ENCODE measurements around the gene SRPX2. TPM values are rescaled to one million over a fixed set of nuclear protein-coding genes. Genes with fewer than 3 reads are reported as not detected.

Gene SRPX2
- polyA plus RNA-seq, 1 of the 3 experiments (the other 2 are of a cell fraction): 14.5 TPM

- no peak for DNase-seq
- Histone ChIP-seq H3F3A (replicated peaks; ENCODE audit: insufficient read depth) (no peaks in the 10 kb centered on the region), H3K79me2 (ENCODE audit: insufficient read depth) (no peaks in the 10 kb centered on the region), H3K4me2 (peak overlapping the region; percentile 63), H3K27ac (ENCODE audit: low read depth in 2 of 2, low read length in 1 of 2) (peak overlapping the region in 1 of 2 experiments; percentile 70; a peak in 2 of 4 replicates), H3K27me3 (ENCODE audit: insufficient read depth) (0 out of 2 replicates have a peak, but pooled peaks cover 4% of the 10 kb centered on the region), H3K9ac (no peak overlapping the region; the same call in 1 of the 2 replicates), H2AFZ (ENCODE audit: low read depth) (no peak overlapping the region), H4K20me1 (ENCODE audit: insufficient read depth) (no peaks in the 10 kb centered on the region), H3K4me3 (ENCODE audit: low read depth in 2 of 2, low read length in 1 of 2) (no peak overlapping the region), H3K9me3 (no peaks in the 10 kb centered on the region), H3K9me2 (no peaks in the 10 kb centered on the region), H3K4me1 (ENCODE audit: control insufficient read depth in 1 of 2, insufficient read depth in 2 of 2, low read depth in 1 of 2, low read length in 1 of 2) (peaks cover 0 to 14% of the 10 kb centered on the region in 2 experiments; a peak in 1 of 4 replicates), H3K36me3 (replicated peaks in 1 of 2; ENCODE audit: control insufficient read depth in 1 of 2, insufficient read depth in 2 of 2, low read length in 1 of 2) (no peaks in the 10 kb centered on the region)
- CTCF ChIA-PET: interaction anchor here (1.5 to 3.8 kb wide), 3 partner anchors 11 to 131 kb away, joined by 4 to 13 read pairs (median 10); no protein-coding TSS in a partner anchor
- POLR2A ChIA-PET: no interaction called here
- TF ChIP-seq GABPA (IDR thresholded peaks at IDR 0.05; ENCODE audit: low read depth) (no peak), USF1 (IDR thresholded peaks at IDR 0.05; ENCODE audit: borderline replicate concordance, low read depth) (no peak), FOSL2 (IDR thresholded peaks at IDR 0.05; ENCODE audit: borderline replicate concordance, low read depth) (no peak), EP300 (IDR thresholded peaks at IDR 0.05; ENCODE audit: borderline replicate concordance in 1 of 2, low read depth in 1 of 2, low read length in 1 of 2) (no peak), MEF2A (IDR thresholded peaks at IDR 0.05; ENCODE audit: borderline replicate concordance, low read depth) (no peak), RFX5 (IDR thresholded peaks at IDR 0.05; ENCODE audit: low read length) (no peak)
- WGBS (ENCODE audit: low lambda C conversion rate): 46% methylated on average over 11 of the region's 11 CpGs
Observed at GRCh38 chrX:100643212-100643611, 787 bp upstream of the SRPX2 start.

GRCh38 chrX:100645106-100645505 lies 1.1 kb downstream of the SRPX2 start:
- no peak overlapping the region for H3K9ac ChIP-seq
- TF ChIP-seq SIN3A (IDR thresholded peaks at IDR 0.05; ENCODE audit: borderline replicate concordance, low read depth, low read length): no peak
- no peak for TF ChIP-seq TCF12 (IDR thresholded peaks at IDR 0.05)
- no peak for TF ChIP-seq FOXJ3 (CRISPR knock-in tag; IDR thresholded peaks at IDR 0.05)
- TF ChIP-seq RXRA (IDR thresholded peaks at IDR 0.05; ENCODE audit: borderline replicate concordance, low read depth): no peak
- no peak for TF ChIP-seq POLR2AphosphoS5 (IDR thresholded peaks at IDR 0.05; ENCODE audit: low read depth, low read length)
- TF ChIP-seq NRF1 (IDR thresholded peaks at IDR 0.05; ENCODE audit: low read depth, low read length): no peak
- TF ChIP-seq JUND (IDR thresholded peaks at IDR 0.05): no peak

More at GRCh38 chrX:100645106-100645505, 1.1 kb downstream of the SRPX2 start:
- no peaks in the 10 kb centered on the region for H3K36me3 ChIP-seq (replicated peaks in 1 of 2; ENCODE audit: control insufficient read depth in 1 of 2, insufficient read depth in 2 of 2, low read length in 1 of 2)
- no peak for DNase-seq
- H3K4me1 ChIP-seq (ENCODE audit: control insufficient read depth in 1 of 2, insufficient read depth in 2 of 2, low read depth in 1 of 2, low read length in 1 of 2): peaks cover 0 to 14% of the 10 kb centered on the region in 2 experiments; a peak in 1 of 4 replicates
- ChIA-PET POLR2A (no interaction called here), CTCF (interaction anchor here (0.7 to 2.9 kb wide), 3 partner anchors 9 to 124 kb away, joined by 3 to 10 read pairs (median 6); no protein-coding TSS in a partner anchor)
- 48% methylated on average over 4 of the region's 4 CpGs for WGBS (ENCODE audit: low lambda C conversion rate)
- no peaks in the 10 kb centered on the region for H3K9me3 ChIP-seq
- no peak overlapping the region for H2AFZ ChIP-seq (ENCODE audit: low read depth)
- H3K4me3 ChIP-seq (ENCODE audit: low read depth in 2 of 2, low read length in 1 of 2): no peak overlapping the region
- H3K27ac ChIP-seq (ENCODE audit: low read depth in 2 of 2, low read length in 1 of 2): no peak overlapping the region
- H4K20me1 ChIP-seq (ENCODE audit: insufficient read depth): no peaks in the 10 kb centered on the region
- peak overlapping the region; percentile 63 for H3K4me2 ChIP-seq
- H3F3A ChIP-seq (replicated peaks; ENCODE audit: insufficient read depth): no peaks in the 10 kb centered on the region
- no peaks in the 10 kb centered on the region for H3K79me2 ChIP-seq (ENCODE audit: insufficient read depth)
- no peaks in the 10 kb centered on the region for H3K9me2 ChIP-seq
- H3K27me3 ChIP-seq (ENCODE audit: insufficient read depth): 0 out of 2 replicates have a peak, but pooled peaks cover 4% of the 10 kb centered on the region
